Measurements from ENCODE around the gene LGALS14.
"Not testable (repeated sequence)": the region's sequence is repeated elsewhere in the genome, so short reads cannot be mapped to it uniquely, and the experiment has no call there.

Gene LGALS14

DNA sequence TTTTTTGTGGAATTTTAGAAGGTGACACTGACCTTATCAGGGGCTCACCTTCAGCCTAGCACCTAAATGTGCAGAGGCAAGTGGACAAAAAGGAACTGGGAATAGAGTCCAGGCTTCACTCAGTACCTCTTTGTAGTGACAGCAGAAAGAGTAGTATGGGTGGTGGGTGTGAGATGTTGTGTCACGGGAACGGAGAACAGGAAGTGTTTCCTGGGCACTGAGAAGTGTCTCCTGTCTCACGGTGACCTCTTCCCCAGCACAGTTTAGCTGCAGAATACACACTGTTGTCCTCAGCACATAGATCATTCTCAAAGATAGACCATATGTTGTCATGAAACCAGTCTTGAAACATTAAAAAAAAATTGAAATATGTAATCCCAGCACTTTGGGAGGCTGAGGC, 17.5 kb upstream of the LGALS14 start:
- Histone ChIP-seq H3K9me3 (no peaks in the 10 kb centered on the region), H3K36me3 (no peaks in the 10 kb centered on the region), H3K27me3 (peaks cover 9% of the 10 kb centered on the region), H3K27ac (no peak overlapping the region), H3K4me1 (ENCODE audit: control insufficient read depth in 1 of 2, insufficient read depth in 1 of 2, low read depth in 1 of 2, low read length in 1 of 2) (no peaks in the 10 kb centered on the region), H3K4me3 (ENCODE audit: low read depth in 1 of 2, low read length in 1 of 2) (no peak overlapping the region)
- TF ChIP-seq, protein P1, sequence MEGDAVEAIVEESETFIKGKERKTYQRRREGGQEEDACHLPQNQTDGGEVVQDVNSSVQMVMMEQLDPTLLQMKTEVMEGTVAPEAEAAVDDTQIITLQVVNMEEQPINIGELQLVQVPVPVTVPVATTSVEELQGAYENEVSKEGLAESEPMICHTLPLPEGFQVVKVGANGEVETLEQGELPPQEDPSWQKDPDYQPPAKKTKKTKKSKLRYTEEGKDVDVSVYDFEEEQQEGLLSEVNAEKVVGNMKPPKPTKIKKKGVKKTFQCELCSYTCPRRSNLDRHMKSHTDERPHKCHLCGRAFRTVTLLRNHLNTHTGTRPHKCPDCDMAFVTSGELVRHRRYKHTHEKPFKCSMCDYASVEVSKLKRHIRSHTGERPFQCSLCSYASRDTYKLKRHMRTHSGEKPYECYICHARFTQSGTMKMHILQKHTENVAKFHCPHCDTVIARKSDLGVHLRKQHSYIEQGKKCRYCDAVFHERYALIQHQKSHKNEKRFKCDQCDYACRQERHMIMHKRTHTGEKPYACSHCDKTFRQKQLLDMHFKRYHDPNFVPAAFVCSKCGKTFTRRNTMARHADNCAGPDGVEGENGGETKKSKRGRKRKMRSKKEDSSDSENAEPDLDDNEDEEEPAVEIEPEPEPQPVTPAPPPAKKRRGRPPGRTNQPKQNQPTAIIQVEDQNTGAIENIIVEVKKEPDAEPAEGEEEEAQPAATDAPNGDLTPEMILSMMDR (IDR thresholded peaks at IDR 0.05): no peak

DNA sequence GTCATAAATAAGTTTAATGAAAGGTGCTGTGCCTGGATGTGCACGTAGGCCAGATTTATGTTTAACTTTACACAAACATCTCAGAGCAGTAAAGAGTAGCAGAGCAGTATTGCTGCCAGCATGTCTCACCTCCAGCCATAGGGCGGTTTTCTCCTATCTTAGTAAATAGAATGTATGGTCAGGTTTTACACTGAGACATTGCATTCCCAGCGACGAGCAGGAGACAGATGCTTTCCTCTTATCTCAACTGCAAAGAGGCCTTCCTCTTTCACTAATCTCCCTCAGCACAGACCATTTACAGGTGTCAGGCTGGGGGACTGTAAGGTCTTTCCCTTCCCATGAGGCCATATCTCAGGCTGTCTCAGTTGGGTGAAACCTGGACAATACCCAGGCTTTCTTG, 15.6 kb upstream of the LGALS14 start:
- H3K9me3 ChIP-seq; H3K36me3 ChIP-seq; H3K4me3 ChIP-seq (ENCODE audit: low read depth in 1 of 2, low read length in 1 of 2); H3K27ac ChIP-seq; H3K4me1 ChIP-seq (ENCODE audit: control insufficient read depth in 1 of 2, insufficient read depth in 1 of 2, low read depth in 1 of 2, low read length in 1 of 2): not testable (repeated sequence)
- H3K27me3 ChIP-seq: peaks cover 16% of the 10 kb centered on the region

DNA sequence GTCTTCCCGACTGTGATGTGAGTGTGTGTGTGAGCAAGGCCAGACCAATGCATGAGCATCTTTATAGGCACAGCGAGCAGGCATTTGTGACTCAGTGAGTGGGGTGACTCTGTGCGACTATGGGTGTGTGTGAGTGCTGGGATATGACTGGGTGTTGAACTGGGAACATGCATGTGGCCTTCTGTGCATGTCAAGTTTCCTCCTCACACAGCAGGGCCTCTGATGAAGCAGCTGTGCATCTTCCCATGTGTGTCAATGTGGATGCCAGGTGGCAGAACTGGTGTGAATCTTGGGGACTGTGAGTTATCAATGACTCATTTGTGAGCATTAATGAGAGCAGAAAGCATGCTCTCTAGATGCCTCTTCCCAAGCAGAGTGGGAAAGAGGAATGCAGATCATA, 12.1 kb upstream of the LGALS14 start:
- TF ChIP-seq, protein P1 (IDR thresholded peaks at IDR 0.05): no peak
- no peak overlapping the region for H3K27ac ChIP-seq
- no peaks in the 10 kb centered on the region for H3K36me3 ChIP-seq
- H3K4me3 ChIP-seq (ENCODE audit: low read depth in 1 of 2, low read length in 1 of 2): no peak overlapping the region
- no peaks in the 10 kb centered on the region for H3K4me1 ChIP-seq (ENCODE audit: control insufficient read depth in 1 of 2, insufficient read depth in 1 of 2, low read depth in 1 of 2, low read length in 1 of 2)
- H3K27me3 ChIP-seq: peaks cover 28% of the 10 kb centered on the region
- H3K9me3 ChIP-seq: no peaks in the 10 kb centered on the region

DNA sequence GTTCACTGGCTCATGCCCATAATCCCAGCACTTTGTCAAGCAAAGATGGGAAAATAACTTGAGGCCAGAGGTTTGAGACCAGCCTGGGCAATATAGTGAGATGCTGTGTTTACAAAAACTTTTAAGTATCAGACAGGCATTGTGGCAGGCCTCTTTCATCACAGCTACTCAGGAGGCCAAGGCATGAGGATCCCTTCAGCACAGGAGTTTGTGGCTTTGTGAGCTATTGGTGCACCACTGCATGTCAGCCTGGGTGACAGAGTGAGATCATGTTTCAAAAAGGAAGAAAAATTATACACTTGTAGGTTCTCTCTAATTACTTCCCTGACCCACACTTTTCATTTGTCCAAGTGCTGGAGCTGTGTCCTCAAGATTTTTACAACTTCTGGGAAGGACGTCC, 11.5 kb upstream of the LGALS14 start:
- Histone ChIP-seq H3K9me3 (no peaks in the 10 kb centered on the region), H3K4me1 (ENCODE audit: control insufficient read depth in 1 of 2, insufficient read depth in 1 of 2, low read depth in 1 of 2, low read length in 1 of 2) (no peaks in the 10 kb centered on the region), H3K27ac (no peak overlapping the region), H3K4me3 (ENCODE audit: low read depth in 1 of 2, low read length in 1 of 2) (no peak overlapping the region), H3K36me3 (no peaks in the 10 kb centered on the region), H3K27me3 (peaks cover 34% of the 10 kb centered on the region)
- TF ChIP-seq, protein P1 (IDR thresholded peaks at IDR 0.05): no peak

DNA sequence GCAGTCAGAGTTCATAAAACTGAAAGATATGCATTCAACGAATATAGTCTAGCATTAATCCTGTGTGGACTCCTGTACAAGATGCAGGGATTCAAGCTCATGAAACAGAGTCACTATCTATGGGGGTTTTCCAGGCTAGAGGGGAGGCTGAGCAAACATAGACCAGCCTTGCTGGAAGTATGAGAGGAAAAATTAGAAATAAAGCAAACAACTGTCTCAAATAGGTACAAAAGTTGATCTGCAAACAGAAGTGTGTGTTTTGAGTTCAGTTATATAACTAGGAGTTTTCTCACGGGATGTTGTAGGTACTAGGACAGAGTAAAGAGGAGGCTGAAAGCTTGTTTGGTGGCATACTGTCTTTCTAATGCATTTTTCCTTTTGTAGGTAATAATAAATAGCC, 8.5 kb upstream of the LGALS14 start:
- Histone ChIP-seq H3K27me3 (peaks cover 37% of the 10 kb centered on the region), H3K4me3 (ENCODE audit: low read depth in 1 of 2, low read length in 1 of 2) (no peak overlapping the region)
- TF ChIP-seq, protein P1 (IDR thresholded peaks at IDR 0.05): no peak

DNA sequence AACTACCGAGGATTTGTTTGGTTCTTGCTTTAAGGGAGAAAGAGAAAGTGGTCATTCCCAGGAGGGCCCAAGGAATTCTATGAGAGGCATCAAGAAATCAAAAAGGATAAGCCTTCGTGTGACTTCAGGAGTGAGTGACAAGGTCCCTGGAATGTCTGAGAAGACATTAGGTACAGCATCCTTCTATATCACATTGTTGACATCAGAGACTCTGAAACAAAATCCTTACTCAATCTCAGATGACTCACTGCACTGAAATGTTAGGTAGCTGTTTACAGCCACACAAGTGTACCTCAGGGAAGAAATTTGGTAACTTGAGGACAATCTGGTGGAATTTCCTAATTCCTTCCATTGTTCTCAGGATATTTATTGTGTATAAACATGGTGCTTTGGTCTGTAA, 7.9 kb upstream of the LGALS14 start:
- peaks cover 37% of the 10 kb centered on the region for H3K27me3 ChIP-seq
- TF ChIP-seq, protein P1 (IDR thresholded peaks at IDR 0.05): no peak
- H3K9me3 ChIP-seq: no peaks in the 10 kb centered on the region

More for the DNA sequence above, 8.5 kb upstream of the LGALS14 start:
- H3K4me1 ChIP-seq (ENCODE audit: control insufficient read depth in 1 of 2, insufficient read depth in 1 of 2, low read depth in 1 of 2, low read length in 1 of 2): no peaks in the 10 kb centered on the region
- no peak overlapping the region for H3K27ac ChIP-seq
- no peaks in the 10 kb centered on the region for H3K9me3 ChIP-seq
- H3K36me3 ChIP-seq: no peaks in the 10 kb centered on the region

More for the DNA sequence above, 7.9 kb upstream of the LGALS14 start:
- no peak overlapping the region for H3K4me3 ChIP-seq (ENCODE audit: low read depth in 1 of 2, low read length in 1 of 2)
- H3K36me3 ChIP-seq: no peaks in the 10 kb centered on the region
- H3K27ac ChIP-seq: no peak overlapping the region
- no peaks in the 10 kb centered on the region for H3K4me1 ChIP-seq (ENCODE audit: control insufficient read depth in 1 of 2, insufficient read depth in 1 of 2, low read depth in 1 of 2, low read length in 1 of 2)

All from neutrophil (primary cell).